ENCODE results near the gene PCSK6.

Gene PCSK6

GRCh38 chr15:101528917-101529299 lies 39.4 kb upstream of the PCSK6 start:
- TF ChIP-seq GATA3 (IDR thresholded peaks at IDR 0.05; ENCODE audit: low read depth, low read length) (no peak), GATA2 (IDR thresholded peaks at IDR 0.05; ENCODE audit: low read depth, low read length) (no peak)

- TF ChIP-seq GATA3 (IDR thresholded peaks at IDR 0.05; ENCODE audit: low read depth, low read length) (no peak), GATA2 (IDR thresholded peaks at IDR 0.05; ENCODE audit: low read depth, low read length) (no peak)
Measured at GRCh38 chr15:101528108-101528916, 38.8 kb upstream of the PCSK6 start.

GRCh38 chr15:101526890-101527289 lies 37.4 kb upstream of the PCSK6 start:
- TF ChIP-seq GATA2 (IDR thresholded peaks at IDR 0.05; ENCODE audit: low read depth, low read length) (no peak), GATA3 (IDR thresholded peaks at IDR 0.05; ENCODE audit: low read depth, low read length) (no peak)

- TF ChIP-seq GATA3 (IDR thresholded peaks at IDR 0.05; ENCODE audit: low read depth, low read length) (no peak), GATA2 (IDR thresholded peaks at IDR 0.05; ENCODE audit: low read depth, low read length) (no peak)
Measured at GRCh38 chr15:101526442-101526841, 36.9 kb upstream of the PCSK6 start.

- no peak for TF ChIP-seq GATA3 (IDR thresholded peaks at IDR 0.05; ENCODE audit: low read depth, low read length)
Measured at GRCh38 chr15:101526021-101526420, 36.5 kb upstream of the PCSK6 start.

GRCh38 chr15:101525087-101525669 lies 35.7 kb upstream of the PCSK6 start:
- TF ChIP-seq GATA2 (IDR thresholded peaks at IDR 0.05; ENCODE audit: low read depth, low read length) = no peak
- no peak for TF ChIP-seq GATA3 (IDR thresholded peaks at IDR 0.05; ENCODE audit: low read depth, low read length)

- no peak for TF ChIP-seq GATA2 (IDR thresholded peaks at IDR 0.05; ENCODE audit: low read depth, low read length)
- TF ChIP-seq GATA3 (IDR thresholded peaks at IDR 0.05; ENCODE audit: low read depth, low read length) = no peak
Measured at GRCh38 chr15:101523560-101523940, 34.0 kb upstream of the PCSK6 start.

- no peak for TF ChIP-seq GATA2 (IDR thresholded peaks at IDR 0.05; ENCODE audit: low read depth, low read length)
- no peak for TF ChIP-seq GATA3 (IDR thresholded peaks at IDR 0.05; ENCODE audit: low read depth, low read length)
Measured at GRCh38 chr15:101522621-101523559, 33.4 kb upstream of the PCSK6 start.

GRCh38 chr15:101522091-101522490 lies 32.6 kb upstream of the PCSK6 start:
- no peak for TF ChIP-seq GATA3 (IDR thresholded peaks at IDR 0.05; ENCODE audit: low read depth, low read length)
- TF ChIP-seq GATA2 (IDR thresholded peaks at IDR 0.05; ENCODE audit: low read depth, low read length) = no peak

- TF ChIP-seq GATA3 (IDR thresholded peaks at IDR 0.05; ENCODE audit: low read depth, low read length) (no peak), GATA2 (IDR thresholded peaks at IDR 0.05; ENCODE audit: low read depth, low read length) (no peak)
Measured at GRCh38 chr15:101521591-101521990, 32.1 kb upstream of the PCSK6 start.

GRCh38 chr15:101521069-101521468 lies 31.6 kb upstream of the PCSK6 start:
- no peak for TF ChIP-seq GATA2 (IDR thresholded peaks at IDR 0.05; ENCODE audit: low read depth, low read length)
- no peak for TF ChIP-seq GATA3 (IDR thresholded peaks at IDR 0.05; ENCODE audit: low read depth, low read length)

- no peak for TF ChIP-seq GATA3 (IDR thresholded peaks at IDR 0.05; ENCODE audit: low read depth, low read length)
- no peak for TF ChIP-seq GATA2 (IDR thresholded peaks at IDR 0.05; ENCODE audit: low read depth, low read length)
Measured at GRCh38 chr15:101520395-101520794, 30.9 kb upstream of the PCSK6 start.

- TF ChIP-seq GATA3 (IDR thresholded peaks at IDR 0.05; ENCODE audit: low read depth, low read length) (no peak), GATA2 (IDR thresholded peaks at IDR 0.05; ENCODE audit: low read depth, low read length) (no peak)
Measured at GRCh38 chr15:101517504-101517903, 28.0 kb upstream of the PCSK6 start.

GRCh38 chr15:101514318-101514717 lies 24.8 kb upstream of the PCSK6 start:
- TF ChIP-seq GATA3 (IDR thresholded peaks at IDR 0.05; ENCODE audit: low read depth, low read length) (no peak), GATA2 (IDR thresholded peaks at IDR 0.05; ENCODE audit: low read depth, low read length) (no peak)
